ENCODE data around the gene E2F7.

The E2F7 gene

GRCh38 chr12:77049767-77050353 is 15.5 kb downstream of the E2F7 start:
- Mint-ChIP-seq H3K36me3 (ENCODE audit: low read depth) (peaks cover 33% of the 10 kb centered on the region), H3K4me1 (ENCODE audit: low read depth) (peaks cover 9% of the 10 kb centered on the region), H3K27ac (no peak overlapping the region), H3K27me3 (ENCODE audit: low read depth) (no peaks in the 10 kb centered on the region), H3K4me3 (no peak overlapping the region), H3K9me3 (no peaks in the 10 kb centered on the region)

DNA sequence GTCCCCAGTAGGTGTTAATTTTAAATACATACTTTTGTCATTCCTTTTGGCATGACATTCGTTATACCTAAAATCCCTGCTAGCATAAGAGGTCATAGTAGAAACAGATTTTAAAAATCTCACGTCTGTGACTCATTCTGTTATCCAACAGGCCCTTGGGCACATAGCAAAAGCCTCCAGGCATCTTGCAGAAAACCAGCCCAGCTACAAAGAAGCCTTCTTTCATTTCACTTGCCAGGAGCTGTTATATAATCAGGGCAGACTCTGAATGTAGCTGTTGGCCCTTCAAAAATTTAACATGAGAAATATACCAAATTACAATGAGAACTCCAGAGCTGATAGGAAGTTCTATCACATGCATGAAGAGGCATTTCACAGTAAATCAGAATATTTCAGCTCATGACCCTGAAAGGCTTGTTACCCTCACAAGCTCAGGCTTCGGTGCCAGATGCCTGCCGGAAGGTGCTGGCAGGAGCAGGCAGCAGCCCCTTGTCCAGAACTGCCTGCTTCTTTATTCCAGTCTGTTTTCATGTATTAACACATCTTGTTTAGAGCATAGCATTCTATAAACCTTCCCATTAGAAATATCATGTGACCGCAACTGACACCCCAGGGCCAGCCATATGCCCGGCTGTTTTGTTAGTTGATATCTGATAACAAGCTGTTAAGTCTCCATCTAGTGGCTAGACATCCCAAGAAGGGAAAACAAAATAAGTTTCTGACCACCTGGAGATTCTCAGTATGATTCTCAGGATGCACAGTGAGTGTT is 17.8 kb downstream of the E2F7 start:
- H3K36me3 Mint-ChIP-seq (ENCODE audit: low read depth): peaks cover 27% of the 10 kb centered on the region
- no peak overlapping the region for H3K27ac Mint-ChIP-seq
- H3K27me3 Mint-ChIP-seq (ENCODE audit: low read depth): no peaks in the 10 kb centered on the region
- no peak overlapping the region for H3K4me3 Mint-ChIP-seq
- H3K4me1 Mint-ChIP-seq (ENCODE audit: low read depth): peaks cover 2% of the 10 kb centered on the region
- H3K9me3 Mint-ChIP-seq: no peaks in the 10 kb centered on the region

GRCh38 chr12:77046468-77046867 is 18.9 kb downstream of the E2F7 start:
- H3K4me3 Mint-ChIP-seq: no peak overlapping the region

DNA sequence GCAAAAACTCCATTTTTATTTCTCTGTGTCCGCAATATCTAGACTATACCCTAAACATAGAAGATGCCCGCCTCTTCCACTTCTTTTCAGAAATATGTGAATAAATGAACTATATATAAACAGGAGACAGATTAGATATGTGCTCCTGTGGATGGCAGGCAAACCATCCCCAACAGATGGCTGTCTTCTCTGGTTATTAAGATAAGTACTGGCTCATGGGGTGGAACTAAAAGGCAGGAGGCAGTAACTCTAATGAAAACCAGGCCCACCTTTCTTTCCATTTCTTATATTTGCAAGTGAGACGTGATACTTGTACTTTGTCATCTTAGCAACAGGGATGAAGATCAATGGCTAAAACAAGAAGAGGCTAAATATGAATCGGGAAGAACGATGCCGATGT is 20.2 kb downstream of the E2F7 start:
- no peak overlapping the region for H3K27ac Mint-ChIP-seq
- H3K36me3 Mint-ChIP-seq (ENCODE audit: low read depth): peaks cover 39% of the 10 kb centered on the region
- H3K9me3 Mint-ChIP-seq: no peaks in the 10 kb centered on the region
- H3K27me3 Mint-ChIP-seq (ENCODE audit: low read depth): no peaks in the 10 kb centered on the region
- no peak overlapping the region for H3K4me3 Mint-ChIP-seq
- H3K4me1 Mint-ChIP-seq (ENCODE audit: low read depth): no peaks in the 10 kb centered on the region

More at GRCh38 chr12:77046468-77046867, 18.9 kb downstream of the E2F7 start:
- Mint-ChIP-seq H3K27ac (no peak overlapping the region), H3K9me3 (no peaks in the 10 kb centered on the region), H3K27me3 (ENCODE audit: low read depth) (no peaks in the 10 kb centered on the region), H3K36me3 (ENCODE audit: low read depth) (peaks cover 30% of the 10 kb centered on the region), H3K4me1 (ENCODE audit: low read depth) (peaks cover 2% of the 10 kb centered on the region)

DNA sequence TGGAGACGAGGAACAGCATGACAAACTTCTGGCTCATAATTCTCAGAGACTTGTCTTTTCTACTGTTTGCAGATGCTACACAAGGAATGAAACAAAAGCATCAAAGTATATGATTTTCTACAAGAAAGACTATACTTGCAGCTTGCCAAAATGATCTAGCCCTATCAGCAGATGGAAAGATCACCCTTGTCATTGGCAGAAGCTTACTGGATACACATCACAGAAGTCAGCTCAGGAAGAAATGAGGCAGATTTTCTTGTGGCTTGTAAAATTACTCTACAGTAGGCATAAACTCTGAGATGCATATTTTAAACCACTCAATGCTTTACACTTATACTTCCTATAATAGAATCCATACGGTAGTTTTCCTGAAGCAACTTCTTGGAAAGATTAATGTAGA is 20.6 kb downstream of the E2F7 start:
- Mint-ChIP-seq H3K36me3 (ENCODE audit: low read depth) (peaks cover 43% of the 10 kb centered on the region), H3K4me1 (ENCODE audit: low read depth) (no peaks in the 10 kb centered on the region), H3K27ac (no peak overlapping the region), H3K4me3 (no peak overlapping the region), H3K27me3 (ENCODE audit: low read depth) (no peaks in the 10 kb centered on the region), H3K9me3 (no peaks in the 10 kb centered on the region)

DNA sequence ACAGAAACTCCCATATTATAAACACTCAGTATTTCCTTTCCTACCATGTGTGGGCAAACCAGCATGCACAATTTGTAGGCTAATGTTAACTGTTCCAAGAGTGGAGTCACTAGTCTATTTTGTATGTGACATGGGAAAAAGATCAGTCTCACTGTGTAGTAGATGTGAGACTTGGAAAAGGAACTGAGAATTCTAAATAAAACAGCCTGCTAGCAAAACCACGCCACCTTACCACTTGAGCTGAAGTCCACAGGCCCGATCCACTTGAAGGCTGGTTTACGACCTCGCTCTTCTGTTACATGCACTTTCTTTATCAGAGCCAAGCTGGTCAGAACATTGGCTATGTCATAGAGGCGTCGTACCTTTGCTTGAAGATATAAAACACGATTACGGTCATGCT is 22.5 kb downstream of the E2F7 start:
- no peak overlapping the region for H3K4me3 Mint-ChIP-seq
- H3K9me3 Mint-ChIP-seq: peaks cover 14% of the 10 kb centered on the region
- H3K27ac Mint-ChIP-seq: no peak overlapping the region
- H3K27me3 Mint-ChIP-seq (ENCODE audit: low read depth): no peaks in the 10 kb centered on the region
- H3K36me3 Mint-ChIP-seq (ENCODE audit: low read depth): peaks cover 56% of the 10 kb centered on the region
- H3K4me1 Mint-ChIP-seq (ENCODE audit: low read depth): no peaks in the 10 kb centered on the region

GRCh38 chr12:77040231-77040630 is 25.1 kb downstream of the E2F7 start:
- H3K9me3 Mint-ChIP-seq: peaks cover 20% of the 10 kb centered on the region
- H3K36me3 Mint-ChIP-seq (ENCODE audit: low read depth): peaks cover 63% of the 10 kb centered on the region
- H3K27me3 Mint-ChIP-seq (ENCODE audit: low read depth): no peaks in the 10 kb centered on the region
- H3K27ac Mint-ChIP-seq: no peak overlapping the region
- no peaks in the 10 kb centered on the region for H3K4me1 Mint-ChIP-seq (ENCODE audit: low read depth)
- no peak overlapping the region for H3K4me3 Mint-ChIP-seq

DNA sequence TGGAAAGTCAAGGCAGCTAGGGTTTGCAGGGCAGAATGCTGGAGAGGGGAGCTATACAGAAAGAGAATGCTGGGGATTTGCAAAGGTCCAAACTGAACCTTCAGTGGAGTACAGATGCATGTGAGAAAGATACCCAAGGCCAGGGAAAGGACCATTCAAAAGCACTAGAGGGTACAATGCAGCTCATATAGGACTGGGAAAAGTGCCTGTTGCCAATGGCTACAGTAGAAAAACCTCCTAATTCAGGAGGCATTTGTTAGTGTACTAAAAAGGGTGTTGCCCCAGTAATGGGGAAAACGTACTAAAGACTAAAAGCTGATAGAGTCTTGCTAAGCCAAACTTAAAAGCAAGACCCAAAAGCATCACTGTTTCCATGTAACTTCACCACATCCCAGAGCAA is 30.1 kb downstream of the E2F7 start:
- Mint-ChIP-seq H3K9me3 (peaks cover 20% of the 10 kb centered on the region), H3K36me3 (ENCODE audit: low read depth) (peaks cover 54% of the 10 kb centered on the region), H3K4me3 (no peak overlapping the region), H3K27me3 (ENCODE audit: low read depth) (no peaks in the 10 kb centered on the region), H3K27ac (no peak overlapping the region), H3K4me1 (ENCODE audit: low read depth) (no peaks in the 10 kb centered on the region)

GRCh38 chr12:77033658-77034536 is 31.5 kb downstream of the E2F7 start:
- Mint-ChIP-seq H3K4me3 (no peak overlapping the region), H3K27me3 (ENCODE audit: low read depth) (no peaks in the 10 kb centered on the region), H3K9me3 (peaks cover 14% of the 10 kb centered on the region), H3K36me3 (ENCODE audit: low read depth) (peaks cover 45% of the 10 kb centered on the region), H3K27ac (no peak overlapping the region), H3K4me1 (ENCODE audit: low read depth) (no peaks in the 10 kb centered on the region)

- H3K9me3 Mint-ChIP-seq: peaks cover 1% of the 10 kb centered on the region
- H3K4me1 Mint-ChIP-seq (ENCODE audit: low read depth): no peaks in the 10 kb centered on the region
- H3K36me3 Mint-ChIP-seq (ENCODE audit: low read depth): peaks cover 40% of the 10 kb centered on the region
- H3K27ac Mint-ChIP-seq: no peak overlapping the region
- no peaks in the 10 kb centered on the region for H3K27me3 Mint-ChIP-seq (ENCODE audit: low read depth)
- H3K4me3 Mint-ChIP-seq: no peak overlapping the region
These were observed 33.0 kb downstream of the E2F7 start for GRCh38 chr12:77032406-77032805.

- Mint-ChIP-seq H3K4me1 (ENCODE audit: low read depth) (no peaks in the 10 kb centered on the region), H3K27me3 (ENCODE audit: low read depth) (no peaks in the 10 kb centered on the region), H3K36me3 (ENCODE audit: low read depth) (peaks cover 36% of the 10 kb centered on the region), H3K27ac (no peak overlapping the region), H3K9me3 (no peaks in the 10 kb centered on the region), H3K4me3 (no peak overlapping the region)
These were observed 33.6 kb downstream of the E2F7 start for GRCh38 chr12:77031745-77032144.

DNA sequence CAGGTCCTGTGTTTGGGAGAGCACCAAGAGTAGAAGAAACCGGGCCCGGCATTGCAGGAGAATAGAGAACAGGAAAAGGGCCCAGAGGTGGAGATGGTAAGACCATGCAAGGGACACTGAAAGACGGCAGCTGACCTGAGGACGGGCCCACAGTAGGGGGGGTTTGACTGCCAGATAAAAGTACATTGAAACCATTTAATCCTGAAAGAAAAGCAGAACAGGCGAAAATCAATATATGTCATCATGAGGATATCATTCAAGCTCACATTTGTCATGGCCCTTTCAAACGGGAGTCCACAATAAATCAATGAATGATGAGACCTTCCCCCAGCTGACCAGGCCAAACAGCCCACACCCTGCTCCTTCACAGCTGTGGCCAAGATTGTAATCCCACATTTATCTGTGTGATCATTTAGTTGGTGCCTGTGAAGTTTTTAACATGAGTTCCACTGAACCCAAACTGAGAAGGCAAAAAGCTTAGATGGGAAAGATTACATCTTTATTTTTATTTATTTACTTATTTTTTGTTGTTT is 39.5 kb downstream of the E2F7 start:
- Mint-ChIP-seq H3K4me1 (ENCODE audit: low read depth) (peaks cover 2% of the 10 kb centered on the region), H3K36me3 (ENCODE audit: low read depth) (peaks cover 43% of the 10 kb centered on the region), H3K27me3 (ENCODE audit: low read depth) (no peaks in the 10 kb centered on the region), H3K9me3 (no peaks in the 10 kb centered on the region), H3K27ac (no peak overlapping the region), H3K4me3 (no peak overlapping the region)

- Mint-ChIP-seq H3K36me3 (ENCODE audit: low read depth) (peaks cover 42% of the 10 kb centered on the region), H3K27me3 (ENCODE audit: low read depth) (no peaks in the 10 kb centered on the region)
These were observed 41.9 kb downstream of the E2F7 start for GRCh38 chr12:77023501-77023900.

DNA sequence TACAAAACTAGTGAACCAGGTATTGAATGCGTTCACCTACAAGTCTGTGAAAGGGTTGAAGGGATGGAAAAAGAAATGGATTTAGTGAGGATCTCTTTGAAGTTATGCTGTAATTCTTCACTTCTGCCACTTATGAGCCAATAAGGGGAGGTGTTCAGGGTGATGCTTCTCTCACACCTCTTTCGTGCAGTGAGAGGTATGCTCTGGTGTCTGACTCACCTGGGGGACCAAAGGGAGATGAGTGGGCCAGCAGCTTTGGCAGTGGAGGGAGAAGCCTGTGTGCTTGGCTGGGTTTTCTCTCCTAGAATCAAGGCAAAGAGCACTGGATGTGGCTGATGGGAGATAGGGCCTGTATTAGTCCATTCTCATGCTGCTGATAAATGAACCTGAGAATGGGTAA is 45.4 kb downstream of the E2F7 start:
- Mint-ChIP-seq H3K27me3 (ENCODE audit: low read depth) (no peaks in the 10 kb centered on the region), H3K4me1 (ENCODE audit: low read depth) (peaks cover 2% of the 10 kb centered on the region), H3K36me3 (ENCODE audit: low read depth) (peaks cover 37% of the 10 kb centered on the region), H3K27ac (no peak overlapping the region), H3K4me3 (no peak overlapping the region), H3K9me3 (no peaks in the 10 kb centered on the region)

More at GRCh38 chr12:77023501-77023900, 41.9 kb downstream of the E2F7 start:
- Mint-ChIP-seq H3K9me3 (no peaks in the 10 kb centered on the region), H3K4me3 (no peak overlapping the region), H3K27ac (no peak overlapping the region), H3K4me1 (ENCODE audit: low read depth) (peaks cover 2% of the 10 kb centered on the region)
